ENCODE measurements around the gene LRRC4B.

- no peak for TF ChIP-seq EP300 (IDR thresholded peaks at IDR 0.05)
- TF ChIP-seq POLR2A (IDR thresholded peaks at IDR 0.05): no peak
These were observed 9.8 kb downstream of the LRRC4B start for GRCh38 chr19:50558449-50558848.
